ENCODE data around the gene SCAMP5.

The SCAMP5 gene

GRCh38 chr15:75059607-75060006 is 64.2 kb downstream of the SCAMP5 start:
- TF ChIP-seq CTCF (IDR thresholded peaks at IDR 0.05; ENCODE audit: low read depth, low read length), result no peak
- DNase-seq (ENCODE audit: extremely low read depth, low read depth), result no peak

GRCh38 chr15:75061272-75061671 is 65.9 kb downstream of the SCAMP5 start:
- TF ChIP-seq CTCF (IDR thresholded peaks at IDR 0.05; ENCODE audit: low read depth, low read length), result no peak
- DNase-seq (ENCODE audit: extremely low read depth, low read depth), result no peak

GRCh38 chr15:75062706-75063105 is 67.3 kb downstream of the SCAMP5 start:
- DNase-seq (ENCODE audit: extremely low read depth, low read depth), result no peak
- no peak for TF ChIP-seq CTCF (IDR thresholded peaks at IDR 0.05; ENCODE audit: low read depth, low read length)

GRCh38 chr15:75063338-75063737 is 68.0 kb downstream of the SCAMP5 start:
- no peak for DNase-seq (ENCODE audit: extremely low read depth, low read depth)
- no peak for TF ChIP-seq CTCF (IDR thresholded peaks at IDR 0.05; ENCODE audit: low read depth, low read length)

GRCh38 chr15:75063889-75064288 is 68.5 kb downstream of the SCAMP5 start:
- no peak for DNase-seq (ENCODE audit: extremely low read depth, low read depth)

GRCh38 chr15:75064846-75065245 is 69.5 kb downstream of the SCAMP5 start:
- no peak for TF ChIP-seq CTCF (IDR thresholded peaks at IDR 0.05; ENCODE audit: low read depth, low read length)

More at GRCh38 chr15:75063889-75064288, 68.5 kb downstream of the SCAMP5 start:
- no peak for TF ChIP-seq CTCF (IDR thresholded peaks at IDR 0.05; ENCODE audit: low read depth, low read length)

GRCh38 chr15:75065467-75065850 is 70.1 kb downstream of the SCAMP5 start:
- DNase-seq (ENCODE audit: extremely low read depth, low read depth), result no peak
- TF ChIP-seq CTCF (IDR thresholded peaks at IDR 0.05; ENCODE audit: low read depth, low read length), result no peak

More at GRCh38 chr15:75064846-75065245, 69.5 kb downstream of the SCAMP5 start:
- no peak for DNase-seq (ENCODE audit: extremely low read depth, low read depth)
